ENCODE measurements around the gene HIGD1A. TPM values are rescaled to one million over a fixed set of nuclear protein-coding genes. Genes with fewer than 3 reads are reported as not detected.

Gene HIGD1A
- total RNA-seq, 1 experiment from 2014 or later: 77.6 TPM

GRCh38 chr3:42742259-42742658, 62.0 kb downstream of the HIGD1A start:
- Histone ChIP-seq H4K20me1 (ENCODE audit: control insufficient read depth, insufficient read depth, insufficient read length) (no peaks in the 10 kb centered on the region), H4K8ac (replicated peaks; ENCODE audit: insufficient read length, low read depth, low read length) (no peak overlapping the region), H4K91ac (ENCODE audit: insufficient read length, low read depth, low read length) (no peak overlapping the region), H3K79me1 (ENCODE audit: insufficient read depth, low read depth, low read length, poor library complexity, severe bottlenecking) (no peaks in the 10 kb centered on the region), H3K23ac (ENCODE audit: insufficient read length, low read depth, low read length) (no peak overlapping the region), H3K4ac (ENCODE audit: low read depth, low read length) (no peak overlapping the region), H3K14ac (ENCODE audit: insufficient read depth, low read length) (no peak overlapping the region), H2BK120ac (ENCODE audit: low read depth, low read length, poor library complexity, severe bottlenecking) (no peak overlapping the region), H3K9ac (ENCODE audit: extremely low read depth, insufficient read length, low read length) (no peak overlapping the region), H4K5ac (ENCODE audit: insufficient read length, low read depth, low read length) (no peak overlapping the region), H2BK12ac (ENCODE audit: insufficient read length, low read depth, low read length) (no peak overlapping the region), H3K9me3 (ENCODE audit: control insufficient read depth, low read depth, low read length) (no peaks in the 10 kb centered on the region), H3K79me2 (ENCODE audit: insufficient read depth, low read length) (no peaks in the 10 kb centered on the region), H2BK5ac (ENCODE audit: insufficient read length, low read length) (no peak overlapping the region), H3K56ac (ENCODE audit: insufficient read length, low read depth, low read length) (no peak overlapping the region), H2BK15ac (ENCODE audit: low read depth, low read length) (no peak overlapping the region), H3K4me2 (ENCODE audit: insufficient read depth, insufficient read length, low read length) (no peak overlapping the region), H3T11ph (ENCODE audit: low read length) (no peak overlapping the region), H3K27ac (ENCODE audit: insufficient read length, low read depth, low read length) (no peak overlapping the region), H2BK20ac (ENCODE audit: low read depth, low read length, poor library complexity, severe bottlenecking) (no peak overlapping the region), H3K23me2 (ENCODE audit: insufficient read length, low read depth, low read length, poor library complexity, severe bottlenecking) (no peaks in the 10 kb centered on the region), H2AFZ (ENCODE audit: low read length) (no peak overlapping the region), H3K27me3 (ENCODE audit: insufficient read depth, low read length) (no peaks in the 10 kb centered on the region), H3K18ac (ENCODE audit: insufficient read length, low read depth, low read length) (no peak overlapping the region), H3K4me1 (ENCODE audit: insufficient read depth, low read length) (no peaks in the 10 kb centered on the region), H2AK5ac (ENCODE audit: insufficient read length, low read length) (no peak overlapping the region)
- Mint-ChIP-seq H3K4me1 (peaks cover 21 to 22% of the 10 kb centered on the region in 2 experiments), H3K4me3 (no peak overlapping the region), H3K27ac (peak overlapping the region in 1 of 3 experiments; percentile 70; a peak in 1 of 7 replicates), H3K9me3 (peaks cover 0 to 3% of the 10 kb centered on the region in 2 experiments; a peak in 2 of 5 replicates), H3K27me3 (ENCODE audit: low read depth) (peaks cover 9% of the 10 kb centered on the region), H3K36me3 (ENCODE audit: insufficient read depth in 1 of 3, low read depth in 3 of 3) (no peaks in the 10 kb centered on the region)
- DNase-seq: peak; percentile 4
- no CpG with 5 or more reads among the region's 4 CpGs for WGBS (ENCODE audit: extremely low coverage, insufficient read length, low lambda C conversion rate)
- no peak for TF ChIP-seq CTCF (conservative IDR thresholded peaks at IDR 0.05)
